ENCODE data around the gene OR8A1.
"Not testable (repeated sequence)": the region's sequence is repeated elsewhere in the genome, so short reads cannot be mapped to it uniquely, and the experiment has no call there.

Gene OR8A1

DNA sequence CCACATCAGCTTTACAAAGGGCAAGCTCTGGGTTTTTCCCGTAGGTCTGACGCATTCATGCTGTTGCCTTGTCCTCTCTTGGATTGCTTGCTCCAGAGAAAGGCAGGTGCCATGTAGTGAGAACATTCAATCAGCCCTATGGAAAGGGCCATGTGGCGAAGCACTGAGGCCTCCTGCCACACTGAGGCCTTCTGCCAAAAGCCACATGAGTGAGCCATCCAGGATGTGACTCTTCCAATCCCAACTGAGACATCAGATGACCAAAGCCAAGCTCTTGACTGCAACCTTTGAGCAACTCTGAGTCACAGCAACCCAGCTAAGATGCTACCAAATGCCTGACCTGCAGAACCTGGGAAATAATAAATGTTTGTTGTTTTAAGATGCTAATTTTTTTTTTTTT is 32.4 kb downstream of the OR8A1 start:
- DNase-seq (ENCODE audit: extremely low read depth, low read depth): no peak
- no peak overlapping the region for H3K4me3 ChIP-seq (replicated peaks; ENCODE audit: low read depth, low read length)
- no peak for TF ChIP-seq CTCF (IDR thresholded peaks at IDR 0.05; ENCODE audit: low read depth, low read length, missing control alignments)

GRCh38 chr11:124602723-124603122 is 32.9 kb downstream of the OR8A1 start:
- H3K4me3 ChIP-seq (replicated peaks; ENCODE audit: low read depth, low read length); DNase-seq (ENCODE audit: extremely low read depth, low read depth): not testable (repeated sequence)

- DNase-seq (ENCODE audit: extremely low read depth, low read depth): no peak
- TF ChIP-seq CTCF (IDR thresholded peaks at IDR 0.05; ENCODE audit: low read depth, low read length, missing control alignments): no peak
Observed at GRCh38 chr11:124605719-124606118, 35.9 kb downstream of the OR8A1 start.

GRCh38 chr11:124608147-124608546 is 38.4 kb downstream of the OR8A1 start:
- H3K4me3 ChIP-seq (replicated peaks; ENCODE audit: low read depth, low read length): no peak overlapping the region
- no peak for TF ChIP-seq CTCF (IDR thresholded peaks at IDR 0.05; ENCODE audit: low read depth, low read length, missing control alignments)
- no peak for DNase-seq (ENCODE audit: extremely low read depth, low read depth)

More at GRCh38 chr11:124605719-124606118, 35.9 kb downstream of the OR8A1 start:
- H3K4me3 ChIP-seq (replicated peaks; ENCODE audit: low read depth, low read length): no peak overlapping the region

DNA sequence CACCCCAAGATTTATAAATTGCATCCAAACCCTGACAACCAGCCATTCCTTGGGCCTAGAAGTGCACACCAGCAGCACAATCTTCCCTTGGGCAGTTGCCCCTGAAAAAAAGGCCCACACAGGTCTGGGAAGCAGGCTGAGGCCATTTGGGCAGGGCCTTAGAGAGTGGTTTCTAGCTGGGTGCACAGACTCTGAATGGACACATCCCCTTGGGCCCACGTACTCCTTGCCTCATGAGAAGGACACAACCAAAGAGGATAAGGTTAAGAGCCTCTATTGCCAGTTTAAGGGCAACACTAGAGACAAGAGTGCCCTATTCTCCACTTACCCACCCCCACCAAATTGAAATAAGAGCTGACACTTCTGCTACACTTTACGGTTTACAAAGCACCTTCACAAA is 40.5 kb downstream of the OR8A1 start:
- no peak for TF ChIP-seq CTCF (IDR thresholded peaks at IDR 0.05; ENCODE audit: low read depth, low read length, missing control alignments)
- no peak for DNase-seq (ENCODE audit: extremely low read depth, low read depth)
- H3K4me3 ChIP-seq (replicated peaks; ENCODE audit: low read depth, low read length): no peak overlapping the region

GRCh38 chr11:124611064-124611463 is 41.3 kb downstream of the OR8A1 start, which contains the start of gene PANX3:
Gene PANX3 (plus strand): TSS chr11:124611428. CDS start chr11:124611557, 129 bp downstream.
- no peak for DNase-seq (ENCODE audit: extremely low read depth, low read depth)
- no peak within 1 kb of the TSS for H3K4me3 ChIP-seq (replicated peaks; ENCODE audit: low read depth, low read length)
- no peak for TF ChIP-seq CTCF (IDR thresholded peaks at IDR 0.05; ENCODE audit: low read depth, low read length, missing control alignments)

GRCh38 chr11:124612045-124612444 is 42.2 kb downstream of the OR8A1 start:
- DNase-seq (ENCODE audit: extremely low read depth, low read depth): no peak
- no peak for TF ChIP-seq CTCF (IDR thresholded peaks at IDR 0.05; ENCODE audit: low read depth, low read length, missing control alignments)
- H3K4me3 ChIP-seq (replicated peaks; ENCODE audit: low read depth, low read length): no peak overlapping the region

Data from HFF-Myc (cell line).